NCI-H748 (cell line): ENCODE data around the gene MANSC1.
"Not testable (repeated sequence)": the region's sequence is repeated elsewhere in the genome, so short reads cannot be mapped to it uniquely, and the experiment has no call there.

Source experiments
- DNase-seq: peaks from one replicate; lab custom pipeline; 2025; ENCODE audit not compliant: unreplicated experiment; lab: John Stamatoyannopoulos, UW

The MANSC1 gene

DNA sequence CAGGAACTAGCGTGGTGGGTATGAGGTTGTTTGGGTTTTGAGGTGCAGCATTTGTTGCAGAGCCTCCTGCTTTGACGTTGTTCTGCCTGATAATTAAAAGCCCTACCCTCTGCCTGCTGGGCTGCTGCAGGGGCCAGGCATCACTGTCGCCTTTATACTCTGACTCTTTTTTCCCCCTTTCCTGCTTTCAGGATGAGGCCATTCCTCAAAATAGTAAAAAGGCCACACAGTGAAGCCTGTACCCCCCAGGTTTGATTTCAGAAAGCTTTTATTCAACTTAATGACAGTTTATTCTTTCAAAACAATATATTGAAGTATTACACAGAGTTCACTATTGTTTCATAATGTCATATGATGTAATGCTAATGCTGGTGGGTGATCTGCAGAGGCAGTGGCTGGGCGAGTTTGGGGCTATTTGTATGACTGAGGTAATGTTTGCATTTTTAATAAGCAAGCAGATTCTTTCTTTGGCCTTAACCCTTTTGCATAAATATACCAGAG is 15.9 kb upstream of the MANSC1 start:
- peak; percentile 45 for DNase-seq

DNA sequence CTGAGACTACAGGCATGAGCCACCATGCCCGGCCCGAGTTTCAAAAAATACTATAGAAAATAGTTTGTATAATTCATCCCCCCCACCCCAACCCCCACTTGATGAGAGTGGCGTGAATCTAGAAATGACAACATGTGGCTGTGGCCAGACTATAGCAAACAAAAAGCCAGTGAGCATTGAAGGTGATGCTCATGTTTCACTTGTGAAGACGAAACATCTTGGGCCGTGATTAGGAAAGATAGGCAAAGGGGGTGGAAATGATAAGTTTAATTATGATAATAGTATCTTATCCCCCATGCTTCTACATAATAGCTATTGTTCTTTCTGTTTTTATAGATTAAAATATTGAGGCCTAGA is 15.4 kb upstream of the MANSC1 start:
- no peak for DNase-seq

DNA sequence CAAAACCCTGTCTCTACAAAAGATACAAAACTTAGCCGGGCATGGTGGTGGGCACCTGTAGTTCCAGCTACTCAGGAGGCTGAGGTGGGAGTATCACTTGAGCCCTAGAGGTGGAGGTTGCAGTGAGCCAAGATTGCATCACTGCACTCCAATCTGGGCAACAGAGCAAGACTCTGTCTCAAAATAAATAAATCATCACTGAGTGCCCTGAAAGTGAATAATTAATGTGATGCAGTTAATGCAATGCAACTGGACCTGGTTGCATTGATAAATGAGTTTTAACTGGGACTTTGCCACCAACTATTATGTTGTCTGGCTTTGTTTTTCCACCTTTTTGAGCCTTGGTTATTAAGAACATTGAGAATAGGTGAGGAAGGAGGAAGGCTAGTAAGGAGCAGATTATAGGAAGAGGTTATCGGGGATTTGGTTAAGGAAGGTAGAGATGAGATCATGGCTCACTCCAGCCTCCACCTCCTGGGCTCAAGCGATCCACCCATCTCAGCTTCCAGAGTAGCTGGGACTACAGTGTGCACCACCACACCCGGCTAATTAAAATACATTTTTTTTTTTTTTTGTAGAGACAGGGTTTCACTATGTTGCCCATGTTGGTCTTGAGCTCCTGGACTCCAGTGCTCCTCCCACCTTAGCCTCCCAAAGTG is 14.9 kb upstream of the MANSC1 start:
- no peak for DNase-seq

DNA sequence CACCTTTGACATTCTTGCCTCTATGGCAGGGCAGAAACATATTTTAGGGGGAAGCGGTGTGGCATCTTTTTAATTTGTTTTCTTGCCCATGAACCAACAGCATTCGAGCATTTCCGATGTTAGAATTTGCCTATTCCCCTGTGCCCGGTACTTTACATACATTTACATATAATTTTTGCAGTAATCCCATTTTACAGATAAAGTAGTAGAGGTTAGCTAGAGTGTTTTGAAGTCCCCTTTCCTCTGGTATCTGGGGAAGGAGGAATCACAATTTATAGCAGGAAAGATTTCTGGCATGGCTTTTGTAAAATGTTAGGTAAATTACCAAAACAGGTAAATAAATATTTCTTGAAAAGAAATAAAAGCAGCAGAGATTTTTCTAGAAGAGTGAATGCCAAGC is 8.5 kb upstream of the MANSC1 start:
- DNase-seq, result no peak

DNA sequence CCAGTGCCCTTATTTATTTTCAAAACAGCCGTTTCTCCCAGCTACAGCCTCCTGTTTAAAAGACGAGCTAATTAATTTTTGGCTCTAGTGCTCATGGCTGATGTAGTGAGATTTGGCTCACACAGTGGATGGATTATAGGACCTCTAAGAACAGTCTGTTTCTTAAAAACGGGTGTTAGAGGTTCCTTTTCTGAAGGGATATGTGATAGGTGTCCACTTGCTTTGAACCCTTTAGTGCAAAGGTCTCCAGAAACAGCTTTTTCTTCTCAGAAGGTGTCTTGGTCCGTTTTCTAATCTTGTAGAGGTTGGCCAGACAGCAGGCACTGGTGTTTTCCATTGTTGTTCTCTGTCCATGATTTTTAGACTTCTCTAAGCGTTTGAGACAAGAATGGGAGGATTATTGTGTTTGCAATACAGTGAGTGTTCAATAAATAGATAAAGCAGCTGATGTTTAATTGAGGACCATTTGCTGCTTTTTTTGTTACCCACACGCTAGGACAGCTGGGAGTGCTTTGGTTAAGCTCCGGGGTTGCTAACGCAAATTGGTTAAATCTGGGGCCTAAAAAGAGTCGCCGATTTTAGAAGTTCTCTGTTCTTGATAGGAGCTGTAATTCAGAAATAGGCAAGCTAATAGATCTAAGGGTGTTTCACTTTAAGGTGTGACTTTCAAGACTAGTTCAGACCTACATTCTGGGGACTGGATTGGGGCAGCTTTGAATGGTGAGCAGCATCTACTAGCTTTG is 7.8 kb upstream of the MANSC1 start:
- peak; percentile 33 for DNase-seq

DNA sequence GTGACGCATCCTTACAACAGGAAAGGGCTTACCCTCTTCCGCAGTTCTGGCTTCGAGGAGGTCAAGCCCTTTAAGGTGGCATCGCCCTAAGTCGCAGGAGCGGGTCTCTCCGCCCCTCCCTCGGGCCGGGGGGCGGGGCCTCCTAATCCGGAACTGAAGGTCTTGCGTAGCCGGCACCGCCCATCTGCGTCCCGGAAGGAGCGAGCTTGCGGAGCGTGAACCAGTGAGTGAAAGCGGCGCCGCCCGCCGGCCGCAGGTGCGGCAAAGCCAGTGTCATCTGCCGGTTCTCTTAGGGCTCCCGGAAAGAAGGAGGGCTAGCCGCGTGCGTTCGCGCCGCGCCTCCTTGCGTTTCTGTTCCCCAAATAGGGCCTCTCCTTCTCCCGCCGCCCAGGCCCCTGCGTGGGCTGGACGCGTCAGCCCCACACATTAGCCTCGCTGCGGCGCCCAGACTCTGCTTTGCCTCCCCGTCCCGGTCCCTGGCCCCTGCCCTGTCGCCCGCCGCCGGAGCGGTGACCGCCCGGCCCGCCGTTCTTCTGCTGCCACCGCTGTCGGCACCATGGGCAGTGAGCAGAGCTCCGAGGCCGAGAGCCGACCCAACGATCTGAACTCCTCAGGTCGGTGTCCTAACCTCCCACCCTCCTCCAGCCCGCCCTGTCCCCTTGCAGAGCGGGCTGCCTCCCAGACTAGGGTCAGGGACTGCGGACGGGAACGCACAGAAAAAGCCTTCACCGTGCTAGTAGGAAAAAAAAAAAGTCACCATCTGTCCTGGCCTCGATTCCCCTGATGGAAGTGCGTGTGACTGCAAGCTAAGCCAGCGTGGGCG is 7.1 kb upstream of the MANSC1 start, which contains the start of gene BORCS5:
Gene BORCS5, plus strand, starts transcription at position 183 of the 823 bp plus-strand sequence. Its CDS starts 374 bp downstream, at position 557.
- peak; percentile 98 for DNase-seq

DNA sequence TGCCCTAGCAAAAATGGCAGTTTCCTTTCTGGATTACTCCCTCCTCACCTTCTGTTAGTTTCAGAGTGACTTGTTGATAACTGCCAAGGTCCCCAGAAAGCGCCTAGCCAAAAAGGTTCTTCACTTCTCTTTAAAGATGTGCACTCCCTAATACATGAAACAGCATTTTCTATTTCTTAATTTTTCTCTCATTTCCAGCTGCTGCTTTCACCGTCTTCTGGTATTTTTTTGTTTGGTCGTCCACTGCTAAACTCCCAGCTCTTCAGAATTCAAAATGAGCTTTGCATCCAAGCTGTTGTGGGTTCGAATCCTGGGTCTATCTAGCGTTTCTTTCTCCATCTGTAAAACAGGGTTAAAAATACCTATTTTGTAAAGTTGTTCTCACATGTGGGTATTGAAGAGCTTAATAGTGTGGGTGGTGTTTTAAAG is 6.4 kb upstream of the MANSC1 start:
- DNase-seq, result no peak

DNA sequence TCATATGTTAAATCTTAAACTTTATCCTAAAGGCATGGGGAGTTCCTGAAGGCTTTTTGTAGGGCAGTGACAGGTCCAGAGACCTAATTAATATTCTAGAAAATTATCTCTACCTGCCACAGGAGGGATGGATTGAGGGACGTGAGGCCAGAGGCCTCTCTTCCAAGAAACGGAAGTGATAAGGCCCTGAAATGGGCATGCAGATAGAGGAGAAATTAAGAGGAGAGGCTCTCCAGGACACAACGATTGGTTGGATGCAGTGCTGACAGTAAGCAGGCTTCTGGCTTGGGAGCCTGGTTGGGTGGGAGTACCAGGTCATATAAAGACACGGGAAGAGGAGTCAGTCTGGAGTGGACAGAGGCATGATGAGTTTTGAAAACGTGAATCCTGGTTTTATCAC is 3.8 kb upstream of the MANSC1 start:
- DNase-seq, result no peak

DNA sequence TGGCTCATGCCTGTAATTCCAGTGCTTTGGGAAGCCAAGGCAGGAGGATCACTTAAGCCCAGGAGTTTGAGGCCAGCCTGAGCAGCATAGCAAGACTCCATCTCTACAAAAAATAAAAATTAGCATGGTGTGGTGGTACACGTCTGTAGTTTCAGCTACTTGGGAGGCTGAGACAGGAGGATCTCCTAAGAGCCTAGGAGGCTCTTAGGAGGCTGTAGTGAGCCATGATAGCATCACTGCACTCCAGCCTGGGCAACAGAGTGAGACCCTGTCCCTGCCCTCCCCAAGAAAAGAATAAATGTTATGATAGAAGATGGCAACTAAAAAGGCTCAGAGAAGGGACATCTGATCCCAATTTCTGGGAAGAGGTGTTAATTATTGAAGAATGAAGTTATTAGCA is 3.2 kb upstream of the MANSC1 start:
- no peak for DNase-seq

DNA sequence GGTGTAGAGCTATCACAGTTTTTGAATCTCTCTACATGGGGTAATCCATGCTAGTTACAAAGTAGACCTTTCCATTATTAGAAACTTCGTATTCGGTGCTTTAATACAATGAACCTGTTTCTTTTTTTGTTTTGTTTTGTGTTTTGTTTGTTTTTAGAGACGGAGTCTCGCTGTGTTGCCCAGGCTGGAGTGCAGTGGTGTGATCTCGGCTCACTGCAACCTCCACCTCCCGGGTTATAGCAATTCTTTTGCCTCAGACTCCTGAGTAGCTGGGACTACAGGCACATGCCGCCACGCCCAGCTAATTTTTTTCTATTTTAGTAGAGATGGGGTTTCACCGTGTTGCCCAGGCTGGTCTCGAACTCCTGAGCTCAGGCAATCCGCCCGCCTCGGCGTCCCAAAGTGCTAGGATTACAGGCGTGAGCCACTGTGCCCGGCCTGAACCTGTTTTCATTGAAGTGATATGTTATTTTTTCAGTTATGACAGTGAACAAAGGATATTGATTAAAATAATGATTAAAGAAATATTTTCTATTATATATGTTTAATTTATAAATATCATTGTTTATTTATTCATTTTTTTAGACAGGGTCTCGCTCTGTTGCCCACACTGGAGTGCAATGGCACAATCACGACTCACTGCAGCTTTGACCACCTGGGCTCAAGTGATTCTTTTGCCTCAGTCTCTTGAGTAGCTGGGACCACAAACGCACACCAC is 1.6 kb upstream of the MANSC1 start:
- not testable (repeated sequence) for DNase-seq

DNA sequence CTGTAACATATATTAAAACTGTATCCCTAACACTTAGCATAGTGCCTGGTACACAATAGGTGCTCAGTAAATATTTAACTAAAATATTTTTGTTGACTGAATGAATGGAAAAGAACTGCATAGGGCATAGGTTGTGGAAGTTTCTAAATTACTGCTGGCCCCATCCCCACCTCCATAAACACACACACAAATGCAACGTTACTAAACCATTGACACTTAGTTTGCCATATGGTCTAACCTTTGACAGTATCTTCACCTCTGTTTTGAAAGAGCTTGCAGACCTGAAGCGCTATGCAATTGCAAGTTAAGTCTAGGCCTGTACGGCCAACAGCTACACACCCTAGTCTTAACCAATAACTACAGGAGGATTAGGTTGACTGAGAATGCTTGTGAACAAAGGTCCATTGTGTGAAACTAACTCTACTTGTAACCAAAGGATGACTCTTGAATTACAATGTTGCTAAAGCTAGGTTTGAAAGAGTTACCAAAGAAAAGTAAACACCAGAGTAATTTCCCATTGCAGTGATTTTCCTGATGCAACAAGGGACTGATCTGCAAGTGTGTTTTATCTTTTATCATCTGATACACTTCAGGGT is 924 bp upstream of the MANSC1 start:
- peak; percentile 41 for DNase-seq

DNA sequence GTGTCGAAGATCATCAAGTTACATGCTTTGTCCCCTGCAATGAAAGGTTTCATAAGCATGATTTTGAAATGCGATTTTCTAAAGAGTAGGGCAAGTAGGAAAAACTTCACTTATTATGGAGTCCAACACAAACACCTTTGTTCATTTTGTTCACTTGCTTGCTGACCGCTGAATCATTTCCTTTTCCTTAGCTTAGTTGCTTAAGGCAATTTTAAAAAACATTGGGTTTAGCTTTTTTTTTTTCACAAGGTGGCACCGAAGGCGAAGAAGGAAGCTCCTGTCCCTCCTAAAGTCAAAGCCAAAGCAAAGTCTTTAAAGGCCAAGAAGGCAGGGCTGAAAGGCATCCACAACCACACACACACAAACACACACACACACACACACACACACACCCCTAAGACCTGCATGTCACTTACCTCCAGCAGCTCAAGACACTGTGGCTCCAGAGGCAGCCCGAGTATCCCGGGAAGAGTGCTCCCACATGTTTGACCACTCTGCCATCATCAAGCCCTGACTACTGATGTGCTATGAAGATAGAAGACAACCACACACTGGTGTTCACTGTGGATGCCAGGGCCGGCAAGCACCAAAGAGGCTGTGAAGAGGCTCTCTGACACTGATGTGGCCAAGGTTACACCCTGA is 11.4 kb downstream of the MANSC1 start:
- DNase-seq, result no peak

DNA sequence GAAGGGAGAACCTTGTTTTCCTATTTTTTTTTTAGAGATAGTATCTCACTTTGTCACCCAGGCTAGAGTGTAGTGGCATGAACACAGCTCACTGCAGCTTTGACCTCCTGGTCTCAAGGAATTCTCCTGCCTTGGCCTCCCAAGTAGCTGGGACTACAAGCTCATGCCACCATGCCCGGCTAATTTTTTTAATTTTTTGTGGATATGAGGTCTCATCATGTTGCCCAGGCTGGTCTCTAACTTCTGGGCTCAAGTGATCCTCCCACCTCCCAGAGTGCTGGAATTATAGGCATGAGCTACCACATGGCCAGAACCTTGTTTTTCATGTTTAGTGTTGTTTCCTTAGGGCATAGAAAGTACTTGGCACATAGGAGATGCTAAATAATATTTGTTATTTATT is 13.5 kb downstream of the MANSC1 start:
- DNase-seq, result no peak

DNA sequence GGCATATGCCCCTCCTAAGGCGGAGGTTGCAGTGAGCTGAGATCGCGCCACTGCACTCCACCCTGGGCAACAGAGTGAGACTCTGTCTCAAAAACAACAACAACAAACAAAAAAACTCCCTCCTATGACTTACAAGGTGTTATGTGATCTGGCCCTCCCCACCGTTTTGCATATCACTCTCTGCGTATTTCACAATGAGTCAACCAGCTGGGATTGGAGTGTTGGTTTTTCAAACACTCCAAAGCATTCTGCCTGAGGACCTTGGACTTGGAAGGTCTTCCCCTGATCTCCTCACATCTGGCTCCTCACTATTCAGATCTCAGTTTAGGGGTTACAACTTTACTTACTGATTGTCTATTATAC is 14.0 kb downstream of the MANSC1 start:
- DNase-seq, result no peak

DNA sequence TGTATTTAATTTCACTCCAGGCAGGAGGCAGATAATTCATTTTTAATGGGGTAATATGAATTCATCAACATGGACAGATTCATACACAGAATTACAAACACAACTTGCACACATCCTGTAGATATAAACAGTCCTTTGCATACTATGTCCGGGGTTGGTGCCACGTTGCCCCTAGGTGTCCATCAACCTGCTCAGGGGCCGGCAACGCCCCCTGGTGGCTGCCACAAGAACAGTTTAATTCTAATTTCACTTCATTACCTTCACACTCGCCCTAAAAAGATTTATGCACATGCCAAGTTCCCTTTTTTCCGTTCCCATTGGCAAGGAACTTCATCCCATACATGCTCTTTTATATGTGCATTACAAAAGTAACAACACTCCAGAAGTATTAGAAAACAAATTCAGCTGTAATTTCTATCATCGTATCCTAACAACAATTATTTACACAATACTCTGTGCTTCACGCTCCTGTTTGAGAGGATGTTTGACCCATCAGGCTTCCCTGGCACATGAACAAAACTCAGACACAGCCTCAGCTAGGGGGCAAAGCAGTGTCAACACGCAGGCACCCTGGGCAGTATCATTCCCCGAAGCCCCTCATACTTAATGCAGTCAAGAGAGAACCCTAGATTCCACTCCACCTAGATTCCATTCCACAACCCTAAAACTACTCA is 15.5 kb downstream of the MANSC1 start:
- peak; percentile 60 for DNase-seq

DNA sequence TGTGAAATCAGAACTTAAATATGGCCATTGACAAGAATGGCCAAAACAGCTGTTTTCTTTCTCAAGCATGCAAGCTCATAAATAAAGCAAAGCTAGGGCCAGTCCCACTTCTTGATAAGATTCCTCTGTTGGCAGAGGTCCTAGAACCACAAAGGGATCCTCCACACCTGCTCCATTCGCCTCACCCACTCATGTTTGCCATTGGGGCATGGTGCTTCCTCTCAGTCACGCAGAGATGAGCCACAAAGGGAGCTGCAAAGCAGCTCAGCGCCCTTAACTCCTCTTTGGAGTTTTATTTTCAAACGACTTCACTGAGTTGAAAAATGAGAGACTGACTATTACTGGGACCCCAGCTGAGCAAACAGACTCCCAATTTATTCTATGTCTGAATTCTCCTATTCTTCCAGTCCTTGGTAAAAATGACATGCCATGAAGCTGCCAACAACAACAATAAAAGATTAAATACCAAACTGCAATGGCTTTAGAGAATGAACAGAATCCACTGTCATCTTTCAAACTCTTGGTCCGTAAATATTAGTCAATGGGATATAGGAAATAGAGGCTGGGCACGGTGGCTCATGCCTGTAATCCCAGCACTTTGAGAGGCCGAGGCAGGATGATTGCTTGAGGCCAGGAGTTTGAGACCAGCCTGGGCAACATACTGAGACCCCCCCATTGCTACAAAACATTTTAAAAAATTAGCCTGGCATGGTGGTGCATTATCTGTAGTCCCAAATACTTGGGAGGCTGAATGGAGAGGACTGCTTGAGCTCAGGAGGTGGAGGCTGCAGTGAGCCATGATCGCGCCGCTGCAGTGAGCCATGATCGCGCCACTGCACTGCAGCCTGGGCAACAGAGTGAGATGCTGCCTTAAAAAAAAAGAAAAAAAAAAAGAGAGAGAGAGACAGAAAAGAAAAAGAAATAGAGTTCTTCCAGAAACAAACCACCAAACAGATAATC is 16.4 kb downstream of the MANSC1 start:
- peak; percentile 88 for DNase-seq

DNA sequence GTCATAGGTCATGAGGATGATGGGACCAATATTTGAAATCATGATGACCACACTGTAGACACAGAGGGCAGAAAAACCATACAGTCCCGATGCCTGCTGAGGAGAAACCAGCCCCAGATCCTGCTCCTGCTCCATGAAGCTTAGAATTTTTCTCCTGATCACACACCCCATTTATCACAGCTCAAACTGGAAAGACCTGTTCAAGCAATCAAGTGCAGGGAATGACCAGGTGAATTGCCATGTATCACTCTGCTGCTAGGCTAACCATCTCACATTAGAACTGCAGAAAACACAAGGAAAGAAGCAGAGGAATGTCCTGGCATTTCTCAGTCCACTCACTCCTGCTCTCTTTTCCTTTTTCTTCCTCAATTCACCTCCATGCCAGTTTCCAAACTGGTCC is 18.1 kb downstream of the MANSC1 start:
- DNase-seq, result peak; percentile 44

DNA sequence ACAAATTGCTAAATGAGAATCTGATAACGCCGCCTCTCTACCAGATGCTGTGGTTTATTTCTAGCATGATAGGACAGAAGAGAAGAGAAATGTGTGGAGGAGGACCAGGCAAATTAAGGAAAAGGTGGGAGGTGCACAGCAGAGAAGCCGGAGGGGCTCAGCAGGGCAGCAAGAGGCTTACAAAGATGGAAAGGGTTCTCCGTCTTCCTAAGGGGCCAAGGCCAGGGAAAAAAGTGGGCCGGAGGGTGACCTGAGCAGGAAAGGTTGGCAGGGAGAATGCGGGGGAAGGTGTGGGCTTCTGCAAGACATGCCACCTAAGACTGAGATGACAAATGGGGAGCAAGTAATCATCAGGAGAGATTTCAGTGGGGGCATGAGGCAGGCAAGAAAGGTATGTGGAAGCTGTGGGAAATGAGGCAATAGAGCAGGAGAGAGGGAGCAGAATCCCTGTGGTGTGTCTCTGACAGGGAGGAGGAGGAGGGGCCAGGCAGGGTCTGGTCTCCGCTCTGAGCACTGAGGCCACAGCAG is 18.7 kb downstream of the MANSC1 start:
- DNase-seq, result no peak
